A549 (cell line): Measurements from ENCODE around the gene UBC. TPM values are rescaled to one million over a fixed set of nuclear protein-coding genes. Genes with fewer than 3 reads are reported as not detected.
A peak's percentile ranks its signal among the peaks of the same experiment; 100 is the strongest.
"Not testable (repeated sequence)": the region's sequence is repeated elsewhere in the genome, so short reads cannot be mapped to it uniquely, and the experiment has no call there.

Source experiments
- ATAC-seq, 2 experiments: fragments of 200-7000 bp in 1 of 2; fragments of >200 bp in 1 of 2; cut with Nextera tagmentation in 1 of 2; cut with Tn5 transposase in 1 of 2; 3 replicates each; pipeline versions ENCODE4 v1.8.0 to v1.9.1; 2018 to 2020; ENCODE audit warnings: mild to moderate bottlenecking in 1 of 2, moderate library complexity in 1 of 2
- CTCF ChIA-PET: fragments of 300-600 bp; sonication (Branson Sonifier 250); formaldehyde crosslinking; extraction: SDS; loops from one replicate; lab custom pipeline; 2021; ENCODE audit warnings: antibody characterized with exemption, inconsistent platforms; lab: Yijun Ruan, JAX
- POLR2A ChIA-PET: fragments of 350-600 bp; formaldehyde crosslinking; extraction: SDS; loops from one replicate; lab custom pipeline; 2021; ENCODE audit warnings: antibody characterized with exemption, inconsistent platforms; lab: Yijun Ruan, JAX
- DNase-seq, 2 experiments: peaks; one replicate each; pipeline versions ENCODE4 v3.0.0 to v3.0.0-alpha.2; 2011 to 2016; ENCODE audit warnings: low read depth in 1 of 2, low spot score in 1 of 2
- FAIRE-seq: peaks from 2 replicates; lab custom pipeline; 2011; peaks lifted over from hg19 to GRCh38; lab: Jason Lieb, UNC
- H3K27ac ChIP-seq, 2 experiments: fragments of >200 bp; sonication (Bioruptor Twin); formaldehyde crosslinking; 3 replicates each; pipeline ENCODE4 v1.5.1; 2016 to 2017
- H3K4me1 ChIP-seq: fragments of >200 bp; sonication (Bioruptor Twin); formaldehyde crosslinking; 3 replicates; pipeline ENCODE4 v1.6.1; 2016
- H3K4me2 ChIP-seq: fragments of >200 bp; sonication (Bioruptor Twin); formaldehyde crosslinking; 3 replicates; pipeline ENCODE4 v1.6.1; 2016
- H3K4me3 ChIP-seq: fragments of >200 bp; sonication (Bioruptor Twin); formaldehyde crosslinking; 3 replicates; pipeline ENCODE4 v1.5.1; 2016
- H3K9me3 ChIP-seq: fragments of >200 bp; sonication (Bioruptor Twin); formaldehyde crosslinking; 3 replicates; pipeline ENCODE4 v1.6.1; 2016
- CBX2 ChIP-seq: fragments of 200-600 bp; sonication (generic); IDR thresholded peaks from 2 replicates; pipeline ENCODE4 v1.6.1; 2016; ENCODE audit warnings: low read depth, mild to moderate bottlenecking, borderline replicate concordance
- CEBPB ChIP-seq, 2 experiments: fragments of >200 bp in 1 of 2; sonication (Bioruptor Twin) in 1 of 2; formaldehyde crosslinking in 1 of 2; IDR thresholded peaks; 2 replicates each; pipeline ENCODE4 v1.6.1; 2012 to 2016
- EHMT2 ChIP-seq: fragments of 200-600 bp; sonication (generic); IDR thresholded peaks from 2 replicates; pipeline ENCODE4 v1.6.1; 2016; ENCODE audit warnings: antibody characterized with exemption, low read depth, mild to moderate bottlenecking, moderate library complexity
- EP300 ChIP-seq, 2 experiments: fragments of >200 bp; sonication (Bioruptor Twin); formaldehyde crosslinking; IDR thresholded peaks; 2 replicates in 1 of 2; 3 replicates in 1 of 2; pipeline ENCODE4 v1.6.1; 2016 to 2017
- FOSL2 ChIP-seq, 2 experiments: fragments of 450-650 bp in 1 of 2; fragments of >200 bp in 1 of 2; sonication (Bioruptor Twin) in 1 of 2; formaldehyde crosslinking; IDR thresholded peaks; 2 replicates each; pipeline versions ENCODE4 v1.5.0 to v1.6.1; 2016 to 2020; ENCODE audit warnings: mild to moderate bottlenecking in 1 of 2, moderate library complexity in 1 of 2
- GATA3 ChIP-seq: IDR thresholded peaks from 2 replicates; pipeline ENCODE4 v1.6.1; 2012; ENCODE audit warnings: borderline replicate concordance
- HOXB5 ChIP-seq: fragments of 250-450 bp; sonication (Bioruptor Pico); IDR thresholded peaks from 2 replicates; pipeline ENCODE4 v1.5.0; 2020; ENCODE audit warnings: mild to moderate bottlenecking, moderate library complexity
- KDM1A ChIP-seq: fragments of 200-600 bp; sonication (generic); IDR thresholded peaks from 2 replicates; pipeline ENCODE4 v1.6.1; 2016; ENCODE audit warnings: low read depth, mild to moderate bottlenecking
- KDM5A ChIP-seq: fragments of 200-600 bp; sonication (generic); IDR thresholded peaks from 2 replicates; pipeline ENCODE4 v1.6.1; 2016; ENCODE audit warnings: antibody characterized with exemption, mild to moderate bottlenecking
- MAZ ChIP-seq: fragments of 150-350 bp; IDR thresholded peaks from 2 replicates; pipeline ENCODE4 v1.6.1; 2014; ENCODE audit warnings: antibody characterized with exemption, low read depth, low read length, borderline replicate concordance
- NPAS2 ChIP-seq: fragments of 250-450 bp; sonication (Bioruptor Pico); IDR thresholded peaks from 2 replicates; pipeline ENCODE4 v1.8.0; 2022; ENCODE audit warnings: mild to moderate bottlenecking, moderate library complexity, borderline replicate concordance
- PHF8 ChIP-seq: fragments of 200-600 bp; sonication (generic); IDR thresholded peaks from 2 replicates; pipeline ENCODE4 v1.6.1; 2016; ENCODE audit warnings: low read depth, mild to moderate bottlenecking, antibody characterized with exemption, moderate library complexity, borderline replicate concordance
- POLR2A ChIP-seq: IDR thresholded peaks from 2 replicates; pipeline ENCODE4 v1.6.1; 2012; ENCODE audit warnings: mild to moderate bottlenecking, low read length
- RAD21 ChIP-seq, 2 experiments: fragments of >200 bp in 1 of 2; sonication (Bioruptor Twin) in 1 of 2; formaldehyde crosslinking in 1 of 2; IDR thresholded peaks in 1 of 2; conservative IDR thresholded peaks in 1 of 2; 2 replicates in 1 of 2; 3 replicates in 1 of 2; pipeline ENCODE4 v1.6.1; 2012 to 2018; ENCODE audit warnings: inconsistent platforms in 1 of 2
- SREBF2 ChIP-seq: fragments of 450-650 bp; IDR thresholded peaks from 2 replicates; pipeline ENCODE4 v1.6.1; 2014; ENCODE audit warnings: mild to moderate bottlenecking, moderate library complexity
- TFCP2L1 ChIP-seq: fragments of 250-450 bp; sonication (Bioruptor Pico); IDR thresholded peaks from 2 replicates; pipeline ENCODE4 v1.5.0; 2021; ENCODE audit warnings: mild to moderate bottlenecking
- ZNF302 ChIP-seq: fragments of 250-450 bp; sonication (Bioruptor Pico); IDR thresholded peaks from 2 replicates; pipeline ENCODE4 v1.9.0; 2021; ENCODE audit warnings: inconsistent platforms, mild to moderate bottlenecking, moderate library complexity
- WGBS: methylation state at CpG from one replicate; pipeline ENCODE4 v1.1.6; 2017; ENCODE audit errors: missing lambda C conversion rate; 5-methylcytosine and 5-hydroxymethylcytosine counted together
- polyA plus RNA-seq, 4 experiments: library from polyadenylated mRNA; depleted of rRNA in 3 of 4; stranded (reverse); fragments of >200 nt; fragmentation: RNase III in 1 of 4; extraction: RNeasy Plus Mini Kit Qiagen cat#74134 plus additional on column Dnase treatment in 1 of 4; gene quantifications; 2 replicates in 3 of 4; 3 replicates in 1 of 4; pipeline ENCODE4 v1.2.3, GENCODE V29; 2011 to 2017
- TF ChIP-seq, protein P1 (sequence below): fragments of >200 bp; sonication (Bioruptor Twin); formaldehyde crosslinking; IDR thresholded peaks from 3 replicates; pipeline ENCODE4 v1.6.1; 2016
- TF ChIP-seq, protein P2 (sequence below): IDR thresholded peaks from 2 replicates; pipeline ENCODE4 v1.6.1; 2012
- TF ChIP-seq, protein P3 (sequence below): IDR thresholded peaks from 2 replicates; pipeline ENCODE4 v1.6.1; 2012; ENCODE audit warnings: low read depth, borderline replicate concordance

The UBC gene
- polyA plus RNA-seq, 2 of the 4 experiments (the other 2 are of a cell fraction), result 993 to 2,000 TPM

DNA sequence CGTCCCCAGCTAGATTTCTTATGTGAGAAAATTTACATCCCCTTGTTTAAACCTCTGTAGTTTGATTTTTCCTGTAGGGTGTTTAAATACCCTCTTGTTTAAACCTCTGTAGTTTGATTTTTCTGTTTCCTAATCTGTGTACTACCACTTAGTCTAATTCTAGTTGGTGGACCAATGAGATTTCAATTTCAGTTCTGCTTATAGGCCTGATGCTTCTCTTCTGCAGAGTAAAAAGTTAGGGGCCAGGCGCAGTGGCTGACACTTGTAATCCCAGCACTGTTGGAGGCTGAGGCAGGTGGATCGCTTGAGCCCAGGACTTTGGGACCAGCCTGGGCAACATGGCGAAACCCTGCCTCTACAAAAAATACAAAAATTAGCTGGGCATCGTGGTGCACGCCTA, 11.5 kb downstream of the UBC start:
- no peak overlapping the region for H3K4me3 ChIP-seq
- H3K4me2 ChIP-seq, result no peak overlapping the region
- no peaks in the 10 kb centered on the region for H3K9me3 ChIP-seq
- FAIRE-seq (no peak), DNase-seq (no peak), ATAC-seq (no peak)
- 93% methylated on average over 6 of the region's 6 CpGs for WGBS
- CTCF ChIA-PET, result interaction anchor here (0.7 to 12.9 kb wide), 6 partner anchors 16 to 866 kb away, joined by 3 to 243 read pairs (median 6); no protein-coding TSS in a partner anchor
- POLR2A ChIA-PET, result interaction anchor here (0.7 to 3.3 kb wide), 2 partner anchors 12 to 1396 kb away, joined by 4 to 18 read pairs; partner anchors contain the start of gene UBC
- peaks cover 80% of the 10 kb centered on the region for H3K4me1 ChIP-seq
- H3K27ac ChIP-seq, result peak overlapping the region; percentile 85; a peak in 5 of 6 replicates
- no peak for TF ChIP-seq CBX2
- TF ChIP-seq KDM1A, result no peak
- TF ChIP-seq RAD21 (conservative IDR thresholded peaks at IDR 0.05 in 1 of 2, IDR thresholded peaks at IDR 0.05 in 1 of 2), result no peak
- no peak for TF ChIP-seq CEBPB (IDR thresholded peaks at IDR 0.05)
- TF ChIP-seq, protein P1, sequence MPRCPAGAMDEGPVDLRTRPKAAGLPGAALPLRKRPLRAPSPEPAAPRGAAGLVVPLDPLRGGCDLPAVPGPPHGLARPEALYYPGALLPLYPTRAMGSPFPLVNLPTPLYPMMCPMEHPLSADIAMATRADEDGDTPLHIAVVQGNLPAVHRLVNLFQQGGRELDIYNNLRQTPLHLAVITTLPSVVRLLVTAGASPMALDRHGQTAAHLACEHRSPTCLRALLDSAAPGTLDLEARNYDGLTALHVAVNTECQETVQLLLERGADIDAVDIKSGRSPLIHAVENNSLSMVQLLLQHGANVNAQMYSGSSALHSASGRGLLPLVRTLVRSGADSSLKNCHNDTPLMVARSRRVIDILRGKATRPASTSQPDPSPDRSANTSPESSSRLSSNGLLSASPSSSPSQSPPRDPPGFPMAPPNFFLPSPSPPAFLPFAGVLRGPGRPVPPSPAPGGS, result no peak
- no peak for TF ChIP-seq PHF8
- no peak for TF ChIP-seq MAZ
- TF ChIP-seq EHMT2, result no peak
- TF ChIP-seq TFCP2L1 (CRISPR knock-in tag), result no peak
- no peak for TF ChIP-seq NPAS2 (CRISPR knock-in tag)
- no peak for TF ChIP-seq HOXB5 (CRISPR knock-in tag)
- no peak for TF ChIP-seq KDM5A
- TF ChIP-seq, protein P2, sequence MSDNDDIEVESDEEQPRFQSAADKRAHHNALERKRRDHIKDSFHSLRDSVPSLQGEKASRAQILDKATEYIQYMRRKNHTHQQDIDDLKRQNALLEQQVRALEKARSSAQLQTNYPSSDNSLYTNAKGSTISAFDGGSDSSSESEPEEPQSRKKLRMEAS, result no peak
- TF ChIP-seq SREBF2, result no peak
- TF ChIP-seq, protein P3, sequence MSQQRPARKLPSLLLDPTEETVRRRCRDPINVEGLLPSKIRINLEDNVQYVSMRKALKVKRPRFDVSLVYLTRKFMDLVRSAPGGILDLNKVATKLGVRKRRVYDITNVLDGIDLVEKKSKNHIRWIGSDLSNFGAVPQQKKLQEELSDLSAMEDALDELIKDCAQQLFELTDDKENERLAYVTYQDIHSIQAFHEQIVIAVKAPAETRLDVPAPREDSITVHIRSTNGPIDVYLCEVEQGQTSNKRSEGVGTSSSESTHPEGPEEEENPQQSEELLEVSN, result no peak

DNA sequence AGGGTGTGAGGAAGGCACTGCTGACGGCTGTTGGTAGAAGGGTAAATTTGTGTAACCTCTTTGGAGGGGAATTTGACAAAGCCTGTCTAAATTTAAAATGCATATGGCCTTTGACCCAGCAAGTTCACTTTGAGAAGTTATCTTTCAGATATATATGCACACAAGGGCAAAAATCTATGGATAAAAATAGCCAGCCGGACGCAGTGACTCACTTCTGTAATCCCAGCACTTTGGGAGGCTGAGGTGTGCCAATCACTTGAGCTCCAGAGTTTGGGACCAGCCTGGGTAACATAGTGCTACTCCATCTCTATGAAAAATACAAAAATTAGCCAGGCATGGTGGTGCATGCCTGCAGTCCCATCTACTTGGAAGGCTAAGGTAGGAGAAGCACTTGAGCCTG, 13.4 kb downstream of the UBC start:
- ChIA-PET CTCF (interaction anchor here (0.9 to 12.9 kb wide), 7 partner anchors 21 to 868 kb away, joined by 3 to 243 read pairs (median 4); no protein-coding TSS in a partner anchor), POLR2A (interaction anchor here (0.5 to 3.3 kb wide), 3 partner anchors 9 to 180 kb away, joined by 4 to 18 read pairs (median 5); partner anchors contain the start of gene UBC)
- FAIRE-seq (no peak), DNase-seq (no peak), ATAC-seq (no peak)
- Histone ChIP-seq H3K4me2 (peak overlapping the region; percentile 65), H3K4me3 (no peak overlapping the region), H3K27ac (peak overlapping the region; percentile 85), H3K9me3 (no peaks in the 10 kb centered on the region), H3K4me1 (peaks cover 73% of the 10 kb centered on the region)
- WGBS, result 20% methylated on average over 3 of the region's 3 CpGs
- TF ChIP-seq KDM1A (no peak), SREBF2 (no peak), GATA3 (peak; percentile 2; the same call in 1 of the 2 replicates), POLR2A (no peak), FOSL2 (IDR thresholded peaks at IDR 0.05) (no peak), FOSL2 (CRISPR knock-in tag; IDR thresholded peaks at IDR 0.05) (peak; percentile 67), EP300 (IDR thresholded peaks at IDR 0.05) (no peak), ZNF302 (CRISPR knock-in tag) (no peak)

DNA sequence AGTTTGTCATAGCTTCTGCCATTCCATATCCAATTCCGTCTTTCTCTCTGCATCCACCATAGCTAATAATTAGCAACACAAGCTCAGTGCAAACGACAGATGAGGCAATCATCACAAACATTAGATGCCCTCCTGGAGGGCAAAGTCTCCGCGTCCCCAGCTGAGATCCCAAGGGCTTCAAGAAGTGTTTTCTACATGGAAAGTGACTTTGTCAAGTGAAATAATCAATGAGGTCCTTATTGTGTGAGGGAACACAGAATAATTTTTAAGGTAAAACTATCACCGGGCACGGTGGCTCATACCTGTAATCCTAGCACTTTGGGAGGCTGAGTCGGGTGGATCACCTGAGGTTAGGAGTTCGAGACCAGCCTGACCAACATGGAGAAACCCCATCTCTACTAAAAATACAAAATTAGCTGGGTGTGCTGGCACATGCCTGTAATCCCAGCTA, 14.1 kb downstream of the UBC start:
- DNase-seq, result peak in 1 of 2 experiments; percentile 74
- FAIRE-seq; H3K9me3 ChIP-seq; H3K4me3 ChIP-seq; TF ChIP-seq FOSL2 (IDR thresholded peaks at IDR 0.05): not testable (repeated sequence)
- Histone ChIP-seq H3K4me2 (peak overlapping the region; percentile 65), H3K27ac (peak overlapping the region; percentile 85), H3K4me1 (peaks cover 67% of the 10 kb centered on the region)
- peak in 1 of 2 experiments; percentile 14; a peak in 1 of 6 replicates for ATAC-seq
- 21% methylated on average over 8 of the region's 8 CpGs for WGBS
- CTCF ChIA-PET, result interaction anchor here (1.0 to 12.9 kb wide), 15 partner anchors 11 to 867 kb away, joined by 3 to 243 read pairs (median 5); no protein-coding TSS in a partner anchor
- POLR2A ChIA-PET, result interaction anchor here (1.0 to 3.3 kb wide), 3 partner anchors 10 to 19 kb away, joined by 3 to 18 read pairs (median 5); partner anchors contain the start of gene UBC
- TF ChIP-seq CEBPB (IDR thresholded peaks at IDR 0.05) (peak; percentile 73 to 91), FOSL2 (CRISPR knock-in tag; IDR thresholded peaks at IDR 0.05) (0 out of 2 replicates have a peak, but pooled peaks have one; percentile 6)
